GM23338 (cell line): ENCODE results near the gene TMEM139. TPM values are rescaled to one million over a fixed set of nuclear protein-coding genes. Genes with fewer than 3 reads are reported as not detected.

Experiments used
- ATAC-seq: fragments of 200-7000 bp; cut with Tn5 transposase; 3 replicates; pipeline ENCODE4 v1.9.1; 2020
- DNase-seq: peaks from one replicate; pipeline ENCODE4 v3.0.0-alpha.2; 2015; ENCODE audit warnings: low spot score
- H2AFZ ChIP-seq: fragments of 200-600 bp; sonication (generic); 2 replicates; pipeline ENCODE4 v1.8.0; 2016; ENCODE audit warnings: antibody characterized with exemption, mild to moderate bottlenecking, moderate library complexity
- H3F3A ChIP-seq: fragments of 200-600 bp; sonication (generic); replicated peaks from 2 replicates; pipeline ENCODE4 v1.8.0; 2017; ENCODE audit warnings: antibody characterized with exemption, mixed run types, low read depth
- H3K27ac ChIP-seq: fragments of 200-600 bp; sonication (generic); 2 replicates; pipeline ENCODE4 v1.6.1; 2016; ENCODE audit warnings: low read depth
- H3K27me3 ChIP-seq: fragments of 200-600 bp; sonication (generic); 2 replicates; pipeline ENCODE4 v1.8.0; 2016; ENCODE audit warnings: mild to moderate bottlenecking, mixed run types, moderate library complexity; ENCODE audit not compliant: insufficient read depth
- H3K36me3 ChIP-seq: fragments of 200-600 bp; sonication (generic); 2 replicates; pipeline ENCODE4 v1.8.0; 2016; ENCODE audit warnings: mild to moderate bottlenecking; ENCODE audit not compliant: insufficient read depth
- H3K4me1 ChIP-seq: fragments of 200-600 bp; sonication (generic); 2 replicates; pipeline ENCODE4 v1.8.0; 2016; ENCODE audit warnings: mild to moderate bottlenecking, moderate library complexity; ENCODE audit not compliant: insufficient read depth
- H3K4me2 ChIP-seq: fragments of 200-600 bp; sonication (generic); 2 replicates; pipeline ENCODE4 v1.7.1; 2017; ENCODE audit warnings: mixed run types
- H3K4me3 ChIP-seq: fragments of 200-600 bp; sonication (generic); 2 replicates; pipeline ENCODE4 v1.6.1; 2016; ENCODE audit warnings: mixed run types
- H3K79me2 ChIP-seq: fragments of 200-600 bp; sonication (generic); replicated peaks from 2 replicates; pipeline ENCODE4 v1.8.0; 2017; ENCODE audit warnings: mild to moderate bottlenecking; ENCODE audit not compliant: insufficient read depth
- H3K9me2 ChIP-seq: fragments of 200-600 bp; sonication (generic); 2 replicates; pipeline ENCODE4 v1.8.0; 2017; ENCODE audit not compliant: insufficient read depth
- H4K20me1 ChIP-seq: fragments of 200-600 bp; sonication (generic); replicated peaks from 2 replicates; pipeline ENCODE4 v1.8.0; 2017; ENCODE audit warnings: mild to moderate bottlenecking; ENCODE audit not compliant: insufficient read depth
- H3K27ac Mint-ChIP-seq: 2 replicates; pipeline ENCODE4 v1.8.0; 2020; ENCODE audit warnings: inconsistent platforms, mild to moderate bottlenecking, moderate library complexity, mixed read lengths
- H3K27me3 Mint-ChIP-seq: 3 replicates; pipeline ENCODE4 v1.8.0; 2022; ENCODE audit warnings: low read depth, mild to moderate bottlenecking, moderate library complexity, mixed read lengths, inconsistent platforms; ENCODE audit not compliant: insufficient read depth, poor library complexity
- H3K36me3 Mint-ChIP-seq: 3 replicates; pipeline ENCODE4 v1.8.0; 2021; ENCODE audit warnings: low read depth, mild to moderate bottlenecking, inconsistent platforms, moderate library complexity, mixed read lengths
- H3K4me1 Mint-ChIP-seq: 3 replicates; pipeline ENCODE4 v1.8.0; 2020; ENCODE audit warnings: mild to moderate bottlenecking, inconsistent platforms, mixed read lengths
- H3K4me3 Mint-ChIP-seq: 3 replicates; pipeline ENCODE4 v1.8.0; 2021; ENCODE audit warnings: moderate library complexity, mild to moderate bottlenecking, inconsistent platforms, mixed read lengths
- H3K9me3 Mint-ChIP-seq: 3 replicates; pipeline ENCODE4 v1.8.0; 2020; ENCODE audit warnings: moderate library complexity, mild to moderate bottlenecking, inconsistent platforms, mixed read lengths
- EZH2 ChIP-seq: fragments of 200-600 bp; sonication (generic); IDR thresholded peaks from one replicate; pipeline ENCODE4 v1.8.0; 2017; ENCODE audit warnings: antibody characterized with exemption, mild to moderate bottlenecking, low read depth; ENCODE audit not compliant: unreplicated experiment
- JUNB ChIP-seq: IDR thresholded peaks from one replicate; pipeline ENCODE4 v1.6.1; 2016; ENCODE audit warnings: antibody characterized with exemption; ENCODE audit not compliant: unreplicated experiment
- NANOG ChIP-seq: IDR thresholded peaks from 2 replicates; pipeline ENCODE4 v1.6.1; 2016; ENCODE audit warnings: antibody characterized with exemption, borderline replicate concordance
- POLR2AphosphoS5 ChIP-seq: IDR thresholded peaks from 2 replicates; pipeline ENCODE4 v1.6.1; 2016; ENCODE audit warnings: antibody characterized with exemption, low read depth
- REST ChIP-seq: IDR thresholded peaks from one replicate; pipeline ENCODE4 v1.6.1; 2018; ENCODE audit warnings: antibody characterized with exemption; ENCODE audit not compliant: unreplicated experiment
- STAT1 ChIP-seq: IDR thresholded peaks from one replicate; pipeline ENCODE4 v1.6.1; 2016; ENCODE audit warnings: antibody characterized with exemption; ENCODE audit not compliant: unreplicated experiment
- ZNF331 ChIP-seq: fragments of 250-450 bp; sonication (Bioruptor Pico); IDR thresholded peaks from 2 replicates; pipeline ENCODE4 v1.5.0; 2020; ENCODE audit warnings: low read depth, mild to moderate bottlenecking, moderate library complexity
- ZNF462 ChIP-seq: fragments of 250-450 bp; sonication (Bioruptor Pico); IDR thresholded peaks from 2 replicates; pipeline ENCODE4 v1.5.0; 2020; ENCODE audit warnings: mild to moderate bottlenecking, moderate library complexity
- polyA plus RNA-seq: library from polyadenylated mRNA; unstranded; fragments of >200 nt; fragmentation: Nextera tagmentation; extraction: Ambion mirVana; gene quantifications from 2 replicates; pipeline ENCODE4 v1.2.1, GENCODE V29; 2016
- total RNA-seq: library from RNA; depleted of rRNA; stranded (reverse); fragments of >200 nt; shearing (Covaris generic); gene quantifications from 2 replicates; pipeline ENCODE4 v1.2.3, GENCODE V29; 2014

Gene TMEM139
- total and polyA plus RNA-seq, 2 experiments from 2014 or later: 3.3 to 3.6 TPM

GRCh38 chr7:143242306-143242705 is 42.5 kb upstream of the TMEM139 start (continued):
- no peak for TF ChIP-seq ZNF462 (CRISPR knock-in tag)

- H3F3A ChIP-seq: no peaks in the 10 kb centered on the region
- no peak overlapping the region for H3K27ac ChIP-seq
- DNase-seq: no peak
- H3K9me3 Mint-ChIP-seq: no peaks in the 10 kb centered on the region
- H3K79me2 ChIP-seq: no peaks in the 10 kb centered on the region
- no peaks in the 10 kb centered on the region for H3K27me3 Mint-ChIP-seq
- no peaks in the 10 kb centered on the region for H3K9me2 ChIP-seq
- no peaks in the 10 kb centered on the region for H3K27me3 ChIP-seq
- no peaks in the 10 kb centered on the region for H3K36me3 ChIP-seq
- H3K27ac Mint-ChIP-seq: no peak overlapping the region
- no peaks in the 10 kb centered on the region for H3K36me3 Mint-ChIP-seq
- no peak for ATAC-seq
- H4K20me1 ChIP-seq: no peaks in the 10 kb centered on the region
- no peak overlapping the region for H3K4me2 ChIP-seq
- no peak overlapping the region for H3K4me3 ChIP-seq
- H3K4me1 Mint-ChIP-seq: no peaks in the 10 kb centered on the region; the same call in 2 of the 3 replicates
- no peaks in the 10 kb centered on the region for H3K4me1 ChIP-seq
- no peak for TF ChIP-seq ZNF331 (CRISPR knock-in tag)
- no peak overlapping the region for H3K4me3 Mint-ChIP-seq
- no peak overlapping the region for H2AFZ ChIP-seq
These were observed 41.6 kb upstream of the TMEM139 start for GRCh38 chr7:143243111-143243510.

GRCh38 chr7:143243614-143244013 is 41.1 kb upstream of the TMEM139 start:
- Histone ChIP-seq H4K20me1 (no peaks in the 10 kb centered on the region), H3K36me3 (no peaks in the 10 kb centered on the region), H3K27ac (no peak overlapping the region), H3F3A (no peaks in the 10 kb centered on the region), H3K27me3 (no peaks in the 10 kb centered on the region), H3K79me2 (no peaks in the 10 kb centered on the region), H3K4me1 (no peaks in the 10 kb centered on the region), H2AFZ (no peak overlapping the region), H3K9me2 (no peaks in the 10 kb centered on the region), H3K4me2 (no peak overlapping the region), H3K4me3 (no peak overlapping the region)
- ATAC-seq: no peak
- no peaks in the 10 kb centered on the region for H3K36me3 Mint-ChIP-seq
- H3K27me3 Mint-ChIP-seq: no peaks in the 10 kb centered on the region
- no peak overlapping the region for H3K27ac Mint-ChIP-seq
- DNase-seq: no peak
- no peak overlapping the region for H3K4me3 Mint-ChIP-seq
- H3K4me1 Mint-ChIP-seq: no peaks in the 10 kb centered on the region; the same call in 2 of the 3 replicates
- H3K9me3 Mint-ChIP-seq: no peaks in the 10 kb centered on the region
- TF ChIP-seq NANOG (no peak), STAT1 (no peak), JUNB (no peak), ZNF331 (CRISPR knock-in tag) (no peak), POLR2AphosphoS5 (no peak), EZH2 (no peak), REST (no peak)
